Nephron progenitor cell (in vitro differentiated cells): ENCODE results near the gene IGFBP4.

ENCODE experiments used
- DNase-seq: peaks from one replicate; pipeline ENCODE4 v3.0.0; 2021
- H3K27ac Mint-ChIP-seq: 2 replicates; pipeline ENCODE4 v1.8.0; 2021; ENCODE audit warnings: mild to moderate bottlenecking, moderate library complexity, mixed read lengths
- H3K27me3 Mint-ChIP-seq: 2 replicates; pipeline ENCODE4 v1.8.0; 2021; ENCODE audit warnings: mild to moderate bottlenecking, low read depth, mixed read lengths; ENCODE audit not compliant: poor library complexity
- H3K36me3 Mint-ChIP-seq: 2 replicates; pipeline ENCODE4 v1.8.0; 2021; ENCODE audit warnings: low read depth, mixed read lengths
- H3K4me1 Mint-ChIP-seq: 2 replicates; pipeline ENCODE4 v1.8.0; 2021; ENCODE audit warnings: mixed read lengths
- H3K4me3 Mint-ChIP-seq: 2 replicates; pipeline ENCODE4 v1.8.0; 2021; ENCODE audit warnings: mild to moderate bottlenecking, moderate library complexity, mixed read lengths
- H3K9me3 Mint-ChIP-seq: 2 replicates; pipeline ENCODE4 v1.8.0; 2021; ENCODE audit warnings: mild to moderate bottlenecking, moderate library complexity, mixed read lengths
- CTCF ChIP-seq: fragments of 200-600 bp; sonication (generic); IDR thresholded peaks from 2 replicates; pipeline ENCODE4 v1.5.0; 2021; ENCODE audit warnings: antibody characterized with exemption

The IGFBP4 gene

GRCh38 chr17:40417258-40417608, 26.0 kb upstream of the IGFBP4 start:
- DNase-seq, result no peak
- H3K4me1 Mint-ChIP-seq, result peaks cover 45% of the 10 kb centered on the region

GRCh38 chr17:40417609-40418427, 25.4 kb upstream of the IGFBP4 start, which contains the start of gene TOP2A:
TOP2A (minus strand) TSS chr17:40417896; CDS start chr17:40417791, 105 bp downstream.
- Mint-ChIP-seq H3K4me3 (peak within 1 kb of the TSS; percentile 98), H3K27me3 (no peaks in the 10 kb centered on the region), H3K9me3 (no peaks in the 10 kb centered on the region), H3K4me1 (peaks cover 48% of the 10 kb centered on the region), H3K36me3 (peaks cover 13% of the 10 kb centered on the region), H3K27ac (peak within 1 kb of the TSS; percentile 90)
- TF ChIP-seq CTCF, result no peak
- peak; percentile 95 for DNase-seq

More at GRCh38 chr17:40417258-40417608, 26.0 kb upstream of the IGFBP4 start:
- no peaks in the 10 kb centered on the region for H3K27me3 Mint-ChIP-seq
- H3K9me3 Mint-ChIP-seq, result no peaks in the 10 kb centered on the region
- H3K36me3 Mint-ChIP-seq, result peaks cover 19% of the 10 kb centered on the region
- peak overlapping the region; percentile 98 for H3K4me3 Mint-ChIP-seq
- TF ChIP-seq CTCF, result no peak
- peak overlapping the region; percentile 90 for H3K27ac Mint-ChIP-seq

DNA sequence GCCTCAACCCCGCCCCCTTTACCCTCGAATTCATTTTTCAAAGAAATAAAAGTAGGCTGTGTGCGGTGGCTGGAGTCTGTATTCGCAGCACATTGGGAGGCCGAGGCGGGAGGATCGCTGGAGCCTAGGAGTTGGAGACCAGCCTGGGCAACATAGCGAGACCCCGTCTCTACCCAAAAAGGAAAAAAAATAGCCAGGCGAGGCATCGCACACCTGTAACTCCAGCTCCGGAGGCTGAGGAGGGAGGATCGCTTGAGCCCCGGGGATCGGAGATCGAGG, 24.9 kb upstream of the IGFBP4 start:
- no peak for DNase-seq
- no peak for TF ChIP-seq CTCF
- Mint-ChIP-seq H3K9me3 (no peaks in the 10 kb centered on the region), H3K27ac (peak overlapping the region; percentile 89), H3K27me3 (no peaks in the 10 kb centered on the region), H3K4me3 (peak overlapping the region; percentile 98), H3K4me1 (peaks cover 54% of the 10 kb centered on the region), H3K36me3 (peaks cover 7% of the 10 kb centered on the region)

DNA sequence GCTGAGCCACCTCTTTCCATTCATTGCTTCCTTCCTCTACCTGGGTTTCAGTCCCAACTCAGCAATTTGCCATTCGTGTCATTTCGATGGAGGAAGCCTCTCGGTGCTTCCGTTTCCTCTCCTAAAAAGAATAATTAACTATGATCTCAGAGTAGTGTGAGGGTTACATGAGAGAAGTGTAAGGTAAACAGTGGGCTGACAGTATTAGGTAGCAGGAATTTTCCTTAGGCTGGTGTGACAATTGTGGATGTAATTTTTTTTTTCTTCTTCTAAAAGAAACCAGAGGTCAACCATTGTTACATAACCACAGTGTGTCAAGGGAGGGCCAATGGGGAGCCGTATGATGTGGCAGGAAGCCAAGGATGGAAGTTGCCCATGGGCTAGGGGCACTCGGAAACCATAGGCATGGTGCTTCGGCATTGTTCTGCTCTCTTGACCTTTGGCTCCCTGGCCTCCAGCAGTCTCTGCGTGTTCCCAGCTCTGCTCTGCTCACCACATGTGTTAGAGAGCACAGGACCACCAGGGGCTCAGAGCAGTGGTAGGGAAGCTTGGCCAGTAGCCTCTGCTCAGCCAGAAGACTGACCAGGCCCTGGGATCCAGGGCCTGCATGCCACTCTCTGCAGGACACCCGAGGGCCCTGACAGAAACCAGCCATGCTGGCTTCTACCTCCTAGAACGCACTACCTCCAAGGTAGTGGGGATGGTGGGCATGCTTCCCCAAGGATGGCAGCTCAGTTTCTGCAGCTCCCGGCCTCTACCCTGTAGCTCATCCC, 23.5 kb upstream of the IGFBP4 start:
- DNase-seq, result no peak
- Mint-ChIP-seq H3K9me3 (no peaks in the 10 kb centered on the region), H3K27ac (peak overlapping the region; percentile 64), H3K36me3 (peaks cover 5% of the 10 kb centered on the region), H3K27me3 (no peaks in the 10 kb centered on the region), H3K4me3 (peak overlapping the region; percentile 42), H3K4me1 (peaks cover 59% of the 10 kb centered on the region)
- TF ChIP-seq CTCF, result no peak

GRCh38 chr17:40422990-40423633, 20.1 kb upstream of the IGFBP4 start:
- Mint-ChIP-seq H3K9me3 (peaks cover 5% of the 10 kb centered on the region), H3K36me3 (no peaks in the 10 kb centered on the region), H3K27me3 (peaks cover 8% of the 10 kb centered on the region), H3K4me1 (peaks cover 42% of the 10 kb centered on the region), H3K27ac (peak overlapping the region; percentile 46), H3K4me3 (peak overlapping the region; percentile 75)
- TF ChIP-seq CTCF, result peak; percentile 16
- peak; percentile 33 for DNase-seq
